Colon (tissue), 2 donors: ENCODE results near the gene PLCL1.
"Not testable (repeated sequence)": the region's sequence is repeated elsewhere in the genome, so short reads cannot be mapped to it uniquely, and the experiment has no call there.

Experiments
- FAIRE-seq: peaks from 2 replicates; lab custom pipeline; 2012; peaks lifted over from hg19 to GRCh38; lab: Jason Lieb, UNC
- donor health status: control.
- donor health status: control.

The PLCL1 gene

GRCh38 chr2:198004921-198005829 lies 200.8 kb downstream of the PLCL1 start:
- no peak for FAIRE-seq

- FAIRE-seq = no peak
Measured at GRCh38 chr2:198006733-198007132, 202.3 kb downstream of the PLCL1 start.

- FAIRE-seq = no peak
Measured at GRCh38 chr2:198008230-198008629, 203.8 kb downstream of the PLCL1 start.

- FAIRE-seq = no peak
Measured at GRCh38 chr2:198012025-198012424, 207.6 kb downstream of the PLCL1 start.

GRCh38 chr2:198016243-198016642 lies 211.8 kb downstream of the PLCL1 start:
- FAIRE-seq = no peak

- FAIRE-seq = no peak
Measured at GRCh38 chr2:198017068-198017467, 212.7 kb downstream of the PLCL1 start.

- no peak for FAIRE-seq
Measured at GRCh38 chr2:198028955-198029354, 224.6 kb downstream of the PLCL1 start.

GRCh38 chr2:198029576-198029975 lies 225.2 kb downstream of the PLCL1 start:
- FAIRE-seq = not testable (repeated sequence)

GRCh38 chr2:198033626-198034025 lies 229.2 kb downstream of the PLCL1 start:
- no peak for FAIRE-seq

GRCh38 chr2:198036029-198036879 lies 231.9 kb downstream of the PLCL1 start:
- no peak for FAIRE-seq

- no peak for FAIRE-seq
Measured at GRCh38 chr2:198040835-198041234, 236.4 kb downstream of the PLCL1 start.

- no peak for FAIRE-seq
Measured at GRCh38 chr2:198042189-198042588, 237.8 kb downstream of the PLCL1 start.

GRCh38 chr2:198044777-198045176 lies 240.4 kb downstream of the PLCL1 start:
- FAIRE-seq = no peak

GRCh38 chr2:198045227-198045626 lies 240.8 kb downstream of the PLCL1 start:
- no peak for FAIRE-seq

GRCh38 chr2:198052741-198053140 lies 248.3 kb downstream of the PLCL1 start:
- no peak for FAIRE-seq

- no peak for FAIRE-seq
Measured at GRCh38 chr2:198053148-198053547, 248.8 kb downstream of the PLCL1 start.

GRCh38 chr2:198053776-198054175 lies 249.4 kb downstream of the PLCL1 start:
- FAIRE-seq = no peak

- no peak for FAIRE-seq
Measured at GRCh38 chr2:198054299-198054698, 249.9 kb downstream of the PLCL1 start.

- FAIRE-seq = no peak
Measured at GRCh38 chr2:198055716-198056115, 251.3 kb downstream of the PLCL1 start.

GRCh38 chr2:198056836-198057235 lies 252.4 kb downstream of the PLCL1 start:
- FAIRE-seq = no peak

GRCh38 chr2:198059800-198060199 lies 255.4 kb downstream of the PLCL1 start:
- FAIRE-seq = no peak

GRCh38 chr2:198060277-198060676 lies 255.9 kb downstream of the PLCL1 start:
- no peak for FAIRE-seq

- FAIRE-seq = no peak
Measured at GRCh38 chr2:198062826-198063225, 258.4 kb downstream of the PLCL1 start.
